Endothelial cell of umbilical vein (primary cell): Measurements from ENCODE around the gene FZD10. TPM values are rescaled to one million over a fixed set of nuclear protein-coding genes. Genes with fewer than 3 reads are reported as not detected.

ENCODE experiments used
- BruUV-seq: library from RNA; stranded (reverse); fragments of 400-500 nt; replicated peaks from 2 replicates; lab custom pipeline; 2021; lab: Mats Ljungman, UMichigan
- CTCF ChIA-PET: fragments of 300-600, 350-600 bp; sonication (Branson Sonifier 250); formaldehyde crosslinking; loops from one replicate; lab custom pipeline; 2021; ENCODE audit warnings: antibody characterized with exemption, inconsistent platforms; lab: Charles Lee
- POLR2A ChIA-PET: fragments of 300-600, 350-600 bp; sonication (Branson Sonifier 250); formaldehyde crosslinking; loops from one replicate; lab custom pipeline; 2021; ENCODE audit warnings: antibody characterized with exemption, inconsistent platforms; lab: Charles Lee
- DNase-seq: peaks from one replicate; pipeline ENCODE4 v3.0.0-alpha.2; 2011; ENCODE audit warnings: low read depth, low spot score
- FAIRE-seq: peaks from 2 replicates; lab custom pipeline; 2011; peaks lifted over from hg19 to GRCh38; lab: Jason Lieb, UNC
- H2AFZ ChIP-seq: 2 replicates; pipeline ENCODE4 v1.6.0; 2012; ENCODE audit warnings: low read depth, low read length, control low read depth, inconsistent platforms
- H3K27ac ChIP-seq: 2 replicates; pipeline ENCODE4 v1.5.1; 2011; ENCODE audit warnings: low read depth, mild to moderate bottlenecking, control low read depth, low read length, moderate library complexity; ENCODE audit not compliant: insufficient read depth
- H3K27me3 ChIP-seq, 2 experiments: 2 replicates each; pipeline versions ENCODE4 v1.6.0 to v1.6.1; 2011; ENCODE audit warnings: low read length in 2 of 2, mixed read lengths in 1 of 2; ENCODE audit not compliant: control insufficient read depth in 2 of 2, insufficient read depth in 2 of 2
- H3K36me3 ChIP-seq, 2 experiments: 2 replicates in 1 of 2; 3 replicates in 1 of 2; pipeline ENCODE4 v1.5.1; 2011; ENCODE audit warnings: low read length in 2 of 2, mild to moderate bottlenecking in 1 of 2, moderate library complexity in 1 of 2; ENCODE audit not compliant: control insufficient read depth in 2 of 2, insufficient read depth in 2 of 2; ENCODE audit errors: extremely low read depth in 1 of 2
- H3K4me1 ChIP-seq: 3 replicates; pipeline ENCODE4 v1.5.1; 2011; ENCODE audit warnings: mild to moderate bottlenecking, low read length; ENCODE audit not compliant: control insufficient read depth, insufficient read depth; ENCODE audit errors: extremely low read depth
- H3K4me2 ChIP-seq: 2 replicates; pipeline ENCODE4 v1.6.1; 2011; ENCODE audit warnings: low read length, control low read depth, mixed read lengths; ENCODE audit not compliant: insufficient read depth
- H3K4me3 ChIP-seq, 3 experiments: fragments of 200-600 bp in 1 of 3; sonication (generic), shearing (Covaris generic) in 1 of 3; replicated peaks in 1 of 3; 2 replicates each; pipeline ENCODE4 v1.5.1; 2011 to 2016; ENCODE audit warnings: control low read depth in 3 of 3, low read length in 3 of 3, mild to moderate bottlenecking in 2 of 3, inconsistent platforms in 1 of 3, low read depth in 1 of 3, moderate library complexity in 1 of 3; ENCODE audit not compliant: insufficient read depth in 1 of 3
- H3K79me2 ChIP-seq: 2 replicates; pipeline ENCODE4 v1.6.0; 2012; ENCODE audit warnings: low read length, inconsistent platforms; ENCODE audit not compliant: control insufficient read depth, insufficient read depth
- H3K9ac ChIP-seq: replicated peaks from 2 replicates; pipeline ENCODE3; 2011; ENCODE audit warnings: low read length, control low read depth; ENCODE audit not compliant: insufficient read depth; ENCODE audit errors: extremely low read depth
- H3K9me1 ChIP-seq: replicated peaks from 3 replicates; pipeline ENCODE4 v1.6.0; 2011; ENCODE audit warnings: mild to moderate bottlenecking, low read length; ENCODE audit not compliant: control insufficient read depth, insufficient read depth; ENCODE audit errors: extremely low read depth
- H3K9me3 ChIP-seq: replicated peaks from 2 replicates; pipeline ENCODE4 v1.5.1; 2012; ENCODE audit warnings: low read length, inconsistent platforms; ENCODE audit not compliant: control insufficient read depth, insufficient read depth
- H4K20me1 ChIP-seq: replicated peaks from 2 replicates; pipeline ENCODE3; 2011; ENCODE audit warnings: mild to moderate bottlenecking, low read length; ENCODE audit not compliant: control insufficient read depth, insufficient read depth; ENCODE audit errors: extremely low read depth
- CTCF ChIP-seq, 2 donors: IDR thresholded peaks; 1 replicate in 1 of 2; 2 replicates in 1 of 2; pipeline ENCODE4 v1.5.1; 2011; ENCODE audit warnings: low read length in 2 of 2, mild to moderate bottlenecking in 2 of 2, moderate library complexity in 2 of 2, control low read depth in 1 of 2, inconsistent platforms in 1 of 2, low read depth in 1 of 2; ENCODE audit not compliant: insufficient read depth in 1 of 2; ENCODE audit errors: extremely low read depth in 1 of 2
- EZH2 ChIP-seq: IDR thresholded peaks from 2 replicates; pipeline ENCODE4 v1.6.1; 2012; ENCODE audit warnings: borderline replicate concordance, low read depth, mild to moderate bottlenecking, moderate library complexity, low read length, inconsistent platforms; ENCODE audit not compliant: severe bottlenecking
- FOS ChIP-seq: IDR thresholded peaks from 2 replicates; pipeline ENCODE4 v1.6.1; 2011; ENCODE audit warnings: mild to moderate bottlenecking, low read length, moderate library complexity, borderline replicate concordance; ENCODE audit not compliant: insufficient read depth
- GATA2 ChIP-seq: IDR thresholded peaks from 2 replicates; pipeline ENCODE4 v1.7.0; 2011; ENCODE audit warnings: low read depth, mild to moderate bottlenecking, moderate library complexity, mixed read lengths, low read length; ENCODE audit not compliant: insufficient read length, insufficient read depth
- JUN ChIP-seq: IDR thresholded peaks from 2 replicates; pipeline ENCODE4 v1.6.1; 2011; ENCODE audit warnings: borderline replicate concordance, low read depth; ENCODE audit not compliant: insufficient read length, insufficient read depth
- MAX ChIP-seq: IDR thresholded peaks from 2 replicates; pipeline ENCODE4 v1.6.1; 2011; ENCODE audit not compliant: insufficient read depth, insufficient read length
- MYC ChIP-seq: IDR thresholded peaks from one replicate; pipeline ENCODE4 v1.6.1; 2011; ENCODE audit warnings: mild to moderate bottlenecking, low read depth, low read length
- POLR2A ChIP-seq: IDR thresholded peaks from 2 replicates; pipeline ENCODE4 v1.6.1; 2012; ENCODE audit warnings: low read depth, mild to moderate bottlenecking, control low read depth, low read length
- POLR2AphosphoS5 ChIP-seq: IDR thresholded peaks from 2 replicates; pipeline ENCODE4 v1.6.1; 2012; ENCODE audit warnings: low read depth, mild to moderate bottlenecking, control low read depth, low read length, moderate library complexity; ENCODE audit not compliant: insufficient read depth
- dilution Hi-C: fragments of 300-500 bp; cut with MboI; formaldehyde crosslinking; loops from one replicate; pipeline ENCODE4 v1.15.0; 2019; ENCODE audit warnings: low sequenced_read_pairs; ENCODE audit not compliant: extremely low pct_ligation_motif_present
- intact Hi-C: fragments of 100-400 bp; cut with micrococcal nuclease; formaldehyde crosslinking; loops from one replicate; pipeline ENCODE4 v1.10.0; 2022
- polyA plus RNA-seq, 4 experiments: library from polyadenylated mRNA; depleted of rRNA in 3 of 4; stranded (reverse) in 3 of 4; unstranded in 1 of 4; fragments of >200 nt; gene quantifications; 2 replicates each; pipeline versions ENCODE4 v1.2.1 to v1.2.3, GENCODE V29; 2011 to 2012; ENCODE audit warnings: missing spikeins in 1 of 4
- total RNA-seq: library from RNA; stranded (reverse); gene quantifications from 2 replicates; pipeline ENCODE4 v1.2.3, GENCODE V29; 2021

The FZD10 gene
- total and polyA plus RNA-seq, 2 donors (not counting 3 experiments of a cell fraction or from before 2014, with no cell fraction given): not detected

GRCh38 chr12:130142736-130143135 is 19.5 kb upstream of the FZD10 start:
- FAIRE-seq: no peak
- TF ChIP-seq FOS (no peak), MAX (no peak), MYC (no peak), POLR2A (no peak), EZH2 (no peak), POLR2AphosphoS5 (no peak), GATA2 (no peak), JUN (no peak), CTCF (IDR thresholded peaks at IDR 0.05; ENCODE audit: extremely low read depth in 1 of 2, insufficient read depth in 1 of 2, low read depth in 1 of 2, low read length in 2 of 2) (no peak)
- no peaks in the 10 kb centered on the region for H3K27me3 ChIP-seq
- no peaks in the 10 kb centered on the region for H3K36me3 ChIP-seq
- no peak overlapping the region for H2AFZ ChIP-seq
- dilution Hi-C loops (no loop called here), intact Hi-C loops (no loop called here)
- CTCF ChIA-PET: no interaction called here
- no peak overlapping the region for H3K4me2 ChIP-seq
- no peak for DNase-seq
- POLR2A ChIA-PET: no interaction called here
- no TSS peak for BruUV-seq
- H3K9ac ChIP-seq: no peak overlapping the region
- H3K27ac ChIP-seq: no peak overlapping the region
- no peaks in the 10 kb centered on the region for H3K9me1 ChIP-seq
- H3K4me3 ChIP-seq: no peak overlapping the region
- no peaks in the 10 kb centered on the region for H3K4me1 ChIP-seq
- H3K79me2 ChIP-seq: no peaks in the 10 kb centered on the region
- no peaks in the 10 kb centered on the region for H4K20me1 ChIP-seq
- peaks cover 2% of the 10 kb centered on the region for H3K9me3 ChIP-seq
